Measurements from ENCODE around the gene EXTL1.

Gene EXTL1

DNA sequence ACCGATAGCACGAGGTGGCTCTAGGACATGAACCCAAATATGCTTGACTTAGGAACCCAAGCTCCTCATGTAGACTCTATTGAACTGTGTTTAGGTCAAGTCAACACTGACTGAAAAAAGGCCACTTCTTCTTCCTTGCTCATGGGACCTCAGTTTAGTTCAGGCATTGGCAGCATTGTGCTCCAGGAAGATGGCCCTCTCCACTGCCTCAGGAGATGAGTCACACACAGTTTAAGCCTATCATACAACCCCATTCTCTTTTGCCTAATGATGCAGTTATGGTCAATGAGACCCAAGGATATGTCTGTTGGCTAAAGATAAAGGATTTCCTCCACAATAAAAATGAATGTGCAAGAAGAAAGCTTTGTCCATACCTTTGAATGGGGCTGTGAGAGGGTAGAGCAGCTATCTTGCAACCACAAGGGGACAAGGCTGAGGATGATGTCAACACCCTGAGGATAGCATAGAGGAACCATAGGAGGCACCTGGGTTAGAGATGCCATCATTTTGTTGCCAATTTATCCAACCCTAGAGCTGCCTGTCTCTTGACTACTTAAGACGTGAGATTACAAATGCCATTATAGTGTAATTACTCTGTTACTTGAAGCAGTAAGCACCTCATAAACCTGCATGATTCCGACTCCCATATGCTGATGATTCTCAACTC lies 48.9 kb downstream of the EXTL1 start:
- DNase-seq (ENCODE audit: low read depth), result no peak

DNA sequence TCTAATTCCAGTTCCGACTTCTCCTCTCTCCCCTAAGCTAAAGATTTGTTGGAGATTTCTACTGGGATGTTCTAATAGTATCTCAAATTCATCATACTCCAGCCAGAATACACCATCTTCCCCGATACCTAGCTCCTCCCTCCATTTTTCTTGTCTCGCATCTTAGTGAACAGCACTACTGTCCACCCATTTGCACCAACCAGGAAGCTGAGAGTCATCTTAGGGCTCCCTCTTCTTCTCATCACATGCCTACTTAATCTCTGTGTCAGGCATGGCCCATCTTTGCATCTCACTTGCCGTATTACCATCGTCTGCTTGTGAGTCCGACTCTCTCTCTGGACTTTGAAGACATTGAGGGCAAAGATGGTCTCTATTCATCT lies 49.4 kb downstream of the EXTL1 start:
- no peak for DNase-seq (ENCODE audit: low read depth)

DNA sequence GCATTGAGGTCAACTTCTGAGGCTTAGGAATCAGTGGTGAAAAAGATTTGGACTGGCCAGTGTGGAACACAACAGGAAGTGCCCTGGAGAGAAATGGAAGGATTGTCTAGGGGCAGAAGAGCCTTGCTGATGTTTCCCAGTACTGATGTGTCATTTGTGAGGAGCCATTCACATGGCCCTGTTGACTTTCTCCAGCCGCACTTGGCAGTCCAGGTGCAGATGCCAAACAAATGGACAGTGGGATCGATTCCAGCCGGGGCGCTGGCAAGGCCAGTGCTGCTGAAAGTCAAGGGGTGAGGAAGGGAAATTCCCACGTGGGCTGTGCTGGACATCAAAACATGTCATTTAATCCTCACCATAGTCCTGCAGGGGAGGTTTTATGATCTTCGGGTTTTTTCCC lies 50.7 kb downstream of the EXTL1 start:
- DNase-seq (ENCODE audit: low read depth), result no peak

DNA sequence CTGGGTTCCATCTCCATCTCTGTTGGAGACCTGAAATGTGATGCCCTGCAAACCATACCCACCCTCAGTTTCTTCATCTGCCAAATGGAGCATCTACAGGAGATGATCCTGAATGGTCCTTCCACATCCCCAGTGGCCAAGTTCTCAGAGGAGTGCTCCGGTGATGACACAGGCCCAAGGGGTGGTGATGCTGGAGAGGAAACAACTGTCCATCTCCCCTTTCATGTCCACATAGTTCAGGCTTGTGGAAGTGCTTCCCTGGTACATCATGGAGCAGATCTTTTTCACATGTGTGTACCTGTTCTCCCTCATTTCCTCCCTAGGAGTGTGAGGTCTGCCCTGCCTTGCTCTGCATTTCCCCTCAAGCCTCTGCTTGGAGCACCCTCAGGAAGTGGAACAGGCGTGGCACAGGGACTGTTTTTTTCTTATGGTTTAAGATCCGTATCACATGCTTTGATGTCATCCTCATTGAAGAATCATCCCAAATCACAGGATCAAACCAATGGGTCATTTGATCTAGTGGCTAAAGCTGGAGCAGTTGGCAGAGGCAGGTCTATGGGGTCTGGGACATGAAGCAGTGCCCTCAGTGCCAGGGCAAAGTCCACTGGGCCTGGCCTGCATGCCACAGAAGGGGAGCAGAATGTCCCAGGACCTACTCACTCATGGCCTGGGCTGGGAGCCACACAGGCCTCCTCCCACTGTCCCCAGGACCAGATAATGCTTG lies 54.0 kb downstream of the EXTL1 start:
- no peak for DNase-seq (ENCODE audit: low read depth)

DNA sequence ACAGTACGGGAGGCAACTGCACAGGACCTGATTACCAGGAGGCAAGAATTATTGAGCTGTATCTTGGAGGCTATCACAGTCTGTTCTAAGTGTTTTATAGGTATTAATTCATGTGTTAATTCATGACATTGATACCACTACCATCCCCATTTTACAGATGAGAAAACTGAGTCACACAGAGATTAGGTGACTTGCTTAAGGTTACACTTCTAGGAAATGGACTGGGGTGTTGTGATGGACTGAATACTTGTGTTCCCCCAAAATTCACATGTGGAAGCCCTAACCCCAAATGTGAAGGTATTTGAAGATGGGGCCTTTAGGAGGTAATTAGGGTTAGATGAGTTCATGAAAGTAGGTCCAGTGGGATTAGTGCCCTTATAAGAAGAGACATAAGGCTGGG lies 55.9 kb downstream of the EXTL1 start:
- no peak for DNase-seq (ENCODE audit: low read depth)

DNA sequence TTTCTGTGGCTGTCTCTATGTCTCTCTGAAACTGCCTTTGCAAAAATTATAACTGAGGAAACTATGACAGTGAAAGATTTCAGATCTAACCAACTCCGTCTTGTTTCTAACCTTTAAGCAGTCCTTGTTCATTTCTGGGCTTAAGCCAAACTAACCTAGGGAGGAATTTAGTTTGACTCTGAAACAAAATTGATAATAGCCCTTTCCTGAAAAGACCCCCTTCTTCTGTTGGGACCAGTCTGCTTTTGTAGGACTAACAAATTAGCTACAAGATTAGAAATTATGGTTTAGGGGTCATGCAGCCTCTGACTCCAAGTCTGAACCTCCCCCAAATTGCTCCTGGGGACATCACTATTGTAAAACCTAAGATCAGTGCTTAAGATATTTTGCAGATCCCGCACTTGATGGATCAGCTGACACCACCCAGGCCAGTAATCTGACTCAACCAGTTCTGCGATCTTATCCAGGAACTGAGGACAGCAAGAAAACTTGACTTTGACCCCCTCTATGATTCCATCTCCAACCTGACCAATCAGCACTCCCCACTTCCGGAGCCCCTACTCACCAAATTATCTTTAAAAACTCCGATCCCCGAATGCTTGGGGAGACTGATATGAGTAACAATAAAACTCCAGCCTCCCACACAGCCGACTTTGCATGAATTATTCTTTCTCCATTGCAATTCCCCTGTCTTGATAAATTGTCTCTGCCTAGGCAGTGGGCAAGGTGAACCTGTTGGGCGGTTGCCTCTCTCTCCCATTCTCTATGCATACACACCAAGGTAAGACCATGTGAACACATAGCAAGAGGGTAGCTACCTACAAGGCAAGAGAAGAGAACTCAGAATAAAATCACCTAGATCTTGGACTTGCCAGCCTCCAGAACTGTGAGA lies 57.0 kb downstream of the EXTL1 start:
- no peak for DNase-seq (ENCODE audit: low read depth)

DNA sequence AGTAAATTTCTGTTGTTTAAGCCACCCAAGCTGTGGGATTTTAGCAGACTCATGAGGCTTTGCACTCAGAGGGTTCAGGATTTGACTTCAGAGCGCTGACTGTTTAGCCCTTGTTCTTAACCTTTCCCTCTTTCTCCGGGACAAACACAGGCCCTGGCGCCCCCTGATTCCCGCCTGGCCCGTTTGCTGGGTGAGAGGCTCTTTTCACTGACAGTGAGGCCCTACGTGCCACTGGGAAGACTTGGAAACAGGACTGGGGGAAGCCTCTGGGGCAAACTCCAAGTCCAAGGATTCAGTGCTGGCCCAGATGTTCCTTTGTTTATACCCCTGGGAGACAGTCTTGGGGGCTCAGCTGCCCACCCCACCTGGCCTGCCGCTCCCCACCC lies 57.6 kb downstream of the EXTL1 start:
- DNase-seq (ENCODE audit: low read depth), result no peak

DNA sequence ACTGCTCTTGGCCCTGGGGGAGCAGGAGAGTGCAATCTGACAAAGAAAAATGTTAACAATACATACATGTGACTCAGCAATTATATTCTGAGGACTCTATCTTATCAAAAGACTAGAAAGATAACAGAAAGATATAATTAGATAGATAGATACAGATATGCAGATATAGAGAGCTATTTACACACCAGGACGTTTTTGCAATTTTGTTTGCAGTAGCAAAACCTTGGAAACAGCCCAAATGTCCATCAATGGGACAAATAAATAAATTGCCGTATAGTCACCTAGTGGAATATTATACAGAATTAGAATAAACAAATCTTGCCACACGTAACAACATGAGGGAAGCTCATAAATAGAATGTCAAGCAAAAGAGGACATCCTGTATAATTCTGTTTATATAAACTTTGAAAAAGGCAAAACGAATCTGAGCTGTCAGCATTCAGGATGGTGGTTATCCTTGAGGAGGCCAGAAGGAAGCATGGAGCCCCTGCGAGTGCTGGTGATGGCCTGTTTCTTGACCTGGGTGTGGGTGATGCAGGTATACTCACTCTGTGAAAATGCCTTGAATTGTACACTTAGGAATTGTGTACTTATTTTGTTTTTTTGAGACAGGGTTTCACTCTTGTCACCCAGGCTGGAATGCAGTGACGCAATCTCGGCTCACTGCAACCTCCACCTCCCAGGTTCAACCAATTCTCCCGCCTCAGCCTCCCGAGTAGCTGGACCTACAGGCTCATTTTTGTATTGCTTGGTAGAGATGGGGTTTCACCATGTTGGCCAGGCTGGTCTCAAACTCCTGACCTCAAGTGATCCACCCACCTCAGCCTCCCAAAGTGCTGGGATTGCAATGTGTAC lies 58.6 kb downstream of the EXTL1 start:
- no peak for DNase-seq (ENCODE audit: low read depth)

DNA sequence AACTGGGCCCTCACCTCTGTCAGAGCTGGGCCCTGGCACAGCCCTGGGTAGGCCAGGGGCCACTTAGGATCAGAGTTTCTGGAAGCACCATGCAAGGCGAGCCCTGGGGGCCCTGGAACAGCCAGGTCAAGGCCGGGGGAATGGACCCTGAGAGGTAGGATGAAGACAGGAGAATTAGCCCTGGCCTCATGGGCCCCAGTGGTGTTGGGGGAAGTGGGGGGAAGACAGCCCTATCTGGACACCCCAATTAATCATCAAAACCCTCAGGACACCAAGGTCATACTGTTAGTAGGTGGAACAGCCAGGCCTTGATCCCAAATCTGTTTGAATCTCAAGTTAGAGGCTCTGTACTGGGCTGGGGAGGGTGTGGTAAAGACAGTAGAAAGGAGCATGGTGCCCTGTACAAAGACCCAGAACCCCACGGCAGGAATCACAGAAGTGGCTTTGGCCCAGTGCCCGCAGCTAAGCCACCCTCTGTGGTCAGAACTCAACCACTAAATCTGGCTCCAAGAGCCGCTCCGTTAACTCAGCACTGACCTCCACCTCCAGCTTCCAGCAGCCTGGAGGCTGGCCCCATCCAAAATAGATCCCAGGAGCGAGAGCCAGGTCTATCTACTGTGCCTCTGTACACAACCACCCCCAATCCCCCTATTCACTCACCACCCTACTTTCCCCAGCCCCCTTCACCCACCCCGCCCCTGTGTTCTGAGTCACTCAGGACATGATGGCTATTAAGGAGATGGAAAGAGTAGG lies 59.9 kb downstream of the EXTL1 start:
- DNase-seq (ENCODE audit: low read depth), result no peak

DNA sequence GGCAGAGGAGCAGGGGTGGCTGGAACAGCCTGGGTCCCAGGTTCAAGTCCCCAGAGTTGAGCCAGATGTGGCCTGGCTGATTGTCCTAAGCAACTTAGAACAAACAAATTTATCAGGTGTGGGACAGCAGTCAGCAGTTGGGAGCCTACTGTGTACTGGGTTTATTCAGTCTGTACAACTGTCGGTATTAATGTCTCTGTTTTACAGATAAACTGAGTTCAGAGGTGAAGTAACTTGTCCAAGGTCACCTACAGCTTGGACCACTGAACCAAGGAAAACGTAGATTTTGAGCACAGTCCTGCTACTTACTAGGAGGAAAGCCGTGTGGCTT lies 60.4 kb downstream of the EXTL1 start:
- DNase-seq (ENCODE audit: low read depth), result no peak

DNA sequence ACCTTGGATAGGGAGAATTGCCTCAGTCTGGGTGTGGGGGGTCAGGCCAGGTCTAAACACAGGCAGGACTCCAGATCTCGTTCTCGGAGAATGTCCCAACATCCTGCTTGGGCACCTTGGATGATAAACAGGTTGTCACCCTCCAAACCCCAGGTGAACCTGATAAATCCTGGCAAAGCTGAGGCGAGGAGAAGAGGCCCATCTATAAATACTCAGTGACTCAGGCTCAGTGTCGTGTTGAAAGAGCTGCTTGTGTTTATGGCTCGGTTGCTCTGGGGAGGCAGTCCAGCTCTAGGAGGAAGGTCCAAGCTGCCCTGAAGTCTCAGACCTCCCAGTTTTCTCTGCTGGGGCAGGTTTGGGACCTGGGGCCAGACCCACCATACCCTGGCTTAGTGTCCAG lies 61.6 kb downstream of the EXTL1 start:
- no peak for DNase-seq (ENCODE audit: low read depth)

DNA sequence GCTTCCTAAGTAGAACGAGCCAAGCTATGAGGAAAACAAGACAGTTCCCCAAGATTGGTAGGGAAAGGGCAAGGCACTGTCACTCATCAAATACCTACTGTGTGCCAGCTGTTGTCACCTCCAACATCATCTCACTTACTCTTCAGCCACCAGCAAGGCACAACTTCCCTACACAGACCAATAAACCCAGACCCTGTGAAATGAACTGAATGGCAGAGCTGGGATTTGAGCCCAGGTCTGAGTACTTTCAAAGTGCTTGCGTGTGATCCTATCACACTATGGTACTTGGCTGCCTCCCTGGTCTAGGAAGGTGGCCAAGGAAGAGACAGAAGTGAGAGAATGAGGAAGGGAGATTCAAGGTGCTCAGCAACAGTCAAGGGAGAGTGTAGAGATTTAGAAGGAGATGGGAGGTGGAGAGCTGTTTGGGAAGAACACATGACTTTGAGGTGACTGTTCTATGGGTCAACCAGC lies 62.6 kb downstream of the EXTL1 start:
- no peak for DNase-seq (ENCODE audit: low read depth)

DNA sequence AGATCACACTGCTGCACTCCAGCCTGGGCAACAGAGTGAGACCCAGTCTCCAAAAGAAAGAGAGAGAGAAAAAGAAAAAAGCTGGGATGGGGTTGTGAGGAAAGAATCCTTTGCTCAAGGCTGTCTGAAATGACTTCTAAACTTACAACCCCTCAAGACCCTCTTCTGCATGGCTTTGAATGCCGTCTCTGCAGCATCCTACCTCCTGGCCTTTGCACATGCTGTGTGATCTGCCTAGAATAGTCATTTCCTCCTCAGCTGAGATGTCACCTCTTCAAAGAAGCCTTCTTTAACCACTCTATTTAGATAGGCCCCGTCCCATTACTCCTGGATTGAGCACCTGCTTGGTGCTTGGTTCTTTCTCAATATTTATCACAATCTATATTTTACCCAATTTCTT lies 63.3 kb downstream of the EXTL1 start:
- DNase-seq (ENCODE audit: low read depth), result no peak
